Endothelial cell of umbilical vein (primary cell): ENCODE results near the gene HIVEP1.

Source experiments
- CTCF ChIP-seq, 2 donors: IDR thresholded peaks; 1 replicate in 1 of 2; 2 replicates in 1 of 2; pipeline ENCODE4 v1.5.1; 2011; ENCODE audit warnings: low read length in 2 of 2, mild to moderate bottlenecking in 2 of 2, moderate library complexity in 2 of 2, control low read depth in 1 of 2, inconsistent platforms in 1 of 2, low read depth in 1 of 2; ENCODE audit not compliant: insufficient read depth in 1 of 2; ENCODE audit errors: extremely low read depth in 1 of 2
- EZH2 ChIP-seq: IDR thresholded peaks from 2 replicates; pipeline ENCODE4 v1.6.1; 2012; ENCODE audit warnings: borderline replicate concordance, low read depth, mild to moderate bottlenecking, moderate library complexity, low read length, inconsistent platforms; ENCODE audit not compliant: severe bottlenecking
- FOS ChIP-seq: IDR thresholded peaks from 2 replicates; pipeline ENCODE4 v1.6.1; 2011; ENCODE audit warnings: mild to moderate bottlenecking, low read length, moderate library complexity, borderline replicate concordance; ENCODE audit not compliant: insufficient read depth
- GATA2 ChIP-seq: IDR thresholded peaks from 2 replicates; pipeline ENCODE4 v1.7.0; 2011; ENCODE audit warnings: low read depth, mild to moderate bottlenecking, moderate library complexity, mixed read lengths, low read length; ENCODE audit not compliant: insufficient read length, insufficient read depth
- JUN ChIP-seq: IDR thresholded peaks from 2 replicates; pipeline ENCODE4 v1.6.1; 2011; ENCODE audit warnings: borderline replicate concordance, low read depth; ENCODE audit not compliant: insufficient read length, insufficient read depth
- MAX ChIP-seq: IDR thresholded peaks from 2 replicates; pipeline ENCODE4 v1.6.1; 2011; ENCODE audit not compliant: insufficient read depth, insufficient read length
- MYC ChIP-seq: IDR thresholded peaks from one replicate; pipeline ENCODE4 v1.6.1; 2011; ENCODE audit warnings: mild to moderate bottlenecking, low read depth, low read length
- POLR2A ChIP-seq: IDR thresholded peaks from 2 replicates; pipeline ENCODE4 v1.6.1; 2012; ENCODE audit warnings: low read depth, mild to moderate bottlenecking, control low read depth, low read length
- POLR2AphosphoS5 ChIP-seq: IDR thresholded peaks from 2 replicates; pipeline ENCODE4 v1.6.1; 2012; ENCODE audit warnings: low read depth, mild to moderate bottlenecking, control low read depth, low read length, moderate library complexity; ENCODE audit not compliant: insufficient read depth

DNA sequence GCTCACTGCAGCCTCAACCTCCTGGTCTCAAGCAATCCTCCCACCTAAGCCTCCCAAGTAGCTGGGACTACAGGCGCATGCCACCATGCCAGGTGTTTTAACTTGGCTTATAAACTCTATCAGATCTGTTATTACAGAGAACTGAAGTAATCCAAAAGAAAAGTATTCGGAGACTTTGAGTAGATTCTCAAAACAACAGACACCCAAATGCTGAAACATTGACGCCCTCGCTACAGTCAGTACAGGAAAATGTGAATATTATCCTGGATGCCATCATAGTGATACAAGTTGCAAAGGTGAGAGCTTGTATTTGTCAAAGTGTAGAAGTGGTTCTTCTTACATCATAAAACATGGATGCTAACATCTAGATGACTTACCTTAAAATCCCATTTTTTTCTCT is 169.4 kb downstream of the HIVEP1 start:
- TF ChIP-seq CTCF (IDR thresholded peaks at IDR 0.05; ENCODE audit: extremely low read depth in 1 of 2, insufficient read depth in 1 of 2, low read depth in 1 of 2, low read length in 2 of 2) (no peak), POLR2AphosphoS5 (no peak), MYC (no peak), POLR2A (no peak), JUN (no peak), EZH2 (no peak), GATA2 (no peak), MAX (no peak), FOS (no peak)
